ENCODE results near the gene C12orf50. TPM values are rescaled to one million over a fixed set of nuclear protein-coding genes. Genes with fewer than 3 reads are reported as not detected.

The C12orf50 gene
- polyA plus RNA-seq, 1 donor, result 0.04 TPM

GRCh38 chr12:87952850-87953249 lies 76.4 kb downstream of the C12orf50 start:
- no peaks in the 10 kb centered on the region for H3K4me1 ChIP-seq (ENCODE audit: control insufficient read depth, insufficient read depth, low read length)
- H3K36me3 ChIP-seq (ENCODE audit: control insufficient read depth, insufficient read depth, low read length), result no peaks in the 10 kb centered on the region
- H3K9me3 ChIP-seq (ENCODE audit: control insufficient read depth, low read depth, low read length), result no peaks in the 10 kb centered on the region
- DNase-seq, result no peak
- no peaks in the 10 kb centered on the region for H3K27me3 ChIP-seq (ENCODE audit: control insufficient read depth, insufficient read depth, low read length)
- WGBS (ENCODE audit: insufficient coverage, low lambda C conversion rate), result no CpG with 5 or more reads among the region's 5 CpGs
- H3K4me3 ChIP-seq (ENCODE audit: low read length), result no peak overlapping the region
- H3K27ac ChIP-seq (ENCODE audit: low read length), result no peak overlapping the region

GRCh38 chr12:87952223-87952622 lies 77.0 kb downstream of the C12orf50 start:
- H3K27me3 ChIP-seq (ENCODE audit: control insufficient read depth, insufficient read depth, low read length), result no peaks in the 10 kb centered on the region
- no peaks in the 10 kb centered on the region for H3K4me1 ChIP-seq (ENCODE audit: control insufficient read depth, insufficient read depth, low read length)
- no peak overlapping the region for H3K27ac ChIP-seq (ENCODE audit: low read length)
- WGBS (ENCODE audit: insufficient coverage, low lambda C conversion rate), result no CpG with 5 or more reads among the region's 2 CpGs
- no peaks in the 10 kb centered on the region for H3K9me3 ChIP-seq (ENCODE audit: control insufficient read depth, low read depth, low read length)
- no peak for DNase-seq
- no peak overlapping the region for H3K4me3 ChIP-seq (ENCODE audit: low read length)
- no peaks in the 10 kb centered on the region for H3K36me3 ChIP-seq (ENCODE audit: control insufficient read depth, insufficient read depth, low read length)

- Histone ChIP-seq H3K36me3 (ENCODE audit: control insufficient read depth, insufficient read depth, low read length) (no peaks in the 10 kb centered on the region), H3K27me3 (ENCODE audit: control insufficient read depth, insufficient read depth, low read length) (no peaks in the 10 kb centered on the region), H3K4me1 (ENCODE audit: control insufficient read depth, insufficient read depth, low read length) (no peaks in the 10 kb centered on the region), H3K9me3 (ENCODE audit: control insufficient read depth, low read depth, low read length) (no peaks in the 10 kb centered on the region), H3K27ac (ENCODE audit: low read length) (no peak overlapping the region), H3K4me3 (ENCODE audit: low read length) (no peak overlapping the region)
- WGBS (ENCODE audit: insufficient coverage, low lambda C conversion rate), result no CpG with 5 or more reads among the region's 3 CpGs
- DNase-seq, result no peak
These were observed 85.4 kb downstream of the C12orf50 start for GRCh38 chr12:87943762-87944161.

- 50% methylated on average over 1 of the region's 1 CpG for WGBS (ENCODE audit: insufficient coverage, low lambda C conversion rate)
- Histone ChIP-seq H3K4me1 (ENCODE audit: control insufficient read depth, insufficient read depth, low read length) (no peaks in the 10 kb centered on the region), H3K36me3 (ENCODE audit: control insufficient read depth, insufficient read depth, low read length) (no peaks in the 10 kb centered on the region)
These were observed 86.2 kb downstream of the C12orf50 start for GRCh38 chr12:87943023-87943422.

GRCh38 chr12:87939182-87939581 lies 90.0 kb downstream of the C12orf50 start:
- Histone ChIP-seq H3K4me1 (ENCODE audit: control insufficient read depth, insufficient read depth, low read length) (no peaks in the 10 kb centered on the region), H3K36me3 (ENCODE audit: control insufficient read depth, insufficient read depth, low read length) (no peaks in the 10 kb centered on the region), H3K27me3 (ENCODE audit: control insufficient read depth, insufficient read depth, low read length) (no peaks in the 10 kb centered on the region), H3K9me3 (ENCODE audit: control insufficient read depth, low read depth, low read length) (no peaks in the 10 kb centered on the region), H3K4me3 (ENCODE audit: low read length) (no peak overlapping the region), H3K27ac (ENCODE audit: low read length) (no peak overlapping the region)
- DNase-seq, result no peak

More at GRCh38 chr12:87943023-87943422, 86.2 kb downstream of the C12orf50 start:
- Histone ChIP-seq H3K27ac (ENCODE audit: low read length) (no peak overlapping the region), H3K9me3 (ENCODE audit: control insufficient read depth, low read depth, low read length) (no peaks in the 10 kb centered on the region), H3K4me3 (ENCODE audit: low read length) (no peak overlapping the region), H3K27me3 (ENCODE audit: control insufficient read depth, insufficient read depth, low read length) (no peaks in the 10 kb centered on the region)
- DNase-seq, result no peak

- Histone ChIP-seq H3K27me3 (ENCODE audit: control insufficient read depth, insufficient read depth, low read length) (no peaks in the 10 kb centered on the region), H3K36me3 (ENCODE audit: control insufficient read depth, insufficient read depth, low read length) (no peaks in the 10 kb centered on the region), H3K4me3 (ENCODE audit: low read length) (no peak overlapping the region), H3K27ac (ENCODE audit: low read length) (no peak overlapping the region), H3K4me1 (ENCODE audit: control insufficient read depth, insufficient read depth, low read length) (no peaks in the 10 kb centered on the region), H3K9me3 (ENCODE audit: control insufficient read depth, low read depth, low read length) (no peaks in the 10 kb centered on the region)
- DNase-seq, result no peak
These were observed 94.0 kb downstream of the C12orf50 start for GRCh38 chr12:87935216-87935615.

GRCh38 chr12:87933991-87934390 lies 95.2 kb downstream of the C12orf50 start:
- DNase-seq, result no peak
- Histone ChIP-seq H3K36me3 (ENCODE audit: control insufficient read depth, insufficient read depth, low read length) (no peaks in the 10 kb centered on the region), H3K4me3 (ENCODE audit: low read length) (no peak overlapping the region)

GRCh38 chr12:87931812-87932211 lies 97.4 kb downstream of the C12orf50 start:
- no peak for DNase-seq
- H3K36me3 ChIP-seq (ENCODE audit: control insufficient read depth, insufficient read depth, low read length), result no peaks in the 10 kb centered on the region
- no peak overlapping the region for H3K4me3 ChIP-seq (ENCODE audit: low read length)

More at GRCh38 chr12:87933991-87934390, 95.2 kb downstream of the C12orf50 start:
- no peak overlapping the region for H3K27ac ChIP-seq (ENCODE audit: low read length)
- H3K4me1 ChIP-seq (ENCODE audit: control insufficient read depth, insufficient read depth, low read length), result no peaks in the 10 kb centered on the region
- no peaks in the 10 kb centered on the region for H3K27me3 ChIP-seq (ENCODE audit: control insufficient read depth, insufficient read depth, low read length)
- no peaks in the 10 kb centered on the region for H3K9me3 ChIP-seq (ENCODE audit: control insufficient read depth, low read depth, low read length)

GRCh38 chr12:87930627-87931026 lies 98.6 kb downstream of the C12orf50 start:
- H3K4me1 ChIP-seq (ENCODE audit: control insufficient read depth, insufficient read depth, low read length), result no peaks in the 10 kb centered on the region
- WGBS (ENCODE audit: insufficient coverage, low lambda C conversion rate), result 80% methylated on average over 1 of the region's 1 CpG
- H3K9me3 ChIP-seq (ENCODE audit: control insufficient read depth, low read depth, low read length), result no peaks in the 10 kb centered on the region
- no peaks in the 10 kb centered on the region for H3K27me3 ChIP-seq (ENCODE audit: control insufficient read depth, insufficient read depth, low read length)
- no peaks in the 10 kb centered on the region for H3K36me3 ChIP-seq (ENCODE audit: control insufficient read depth, insufficient read depth, low read length)
- no peak for DNase-seq
- no peak overlapping the region for H3K4me3 ChIP-seq (ENCODE audit: low read length)
- no peak overlapping the region for H3K27ac ChIP-seq (ENCODE audit: low read length)

More at GRCh38 chr12:87931812-87932211, 97.4 kb downstream of the C12orf50 start:
- H3K4me1 ChIP-seq (ENCODE audit: control insufficient read depth, insufficient read depth, low read length), result no peaks in the 10 kb centered on the region
- 100% methylated on average over 1 of the region's 3 CpGs for WGBS (ENCODE audit: insufficient coverage, low lambda C conversion rate)
- H3K27ac ChIP-seq (ENCODE audit: low read length), result no peak overlapping the region
- no peaks in the 10 kb centered on the region for H3K9me3 ChIP-seq (ENCODE audit: control insufficient read depth, low read depth, low read length)
- no peaks in the 10 kb centered on the region for H3K27me3 ChIP-seq (ENCODE audit: control insufficient read depth, insufficient read depth, low read length)

Other genes with a start within 250 kb of the C12orf50 start
- 16.4 TPM for gene CEP290, start 112.7 kb upstream of the C12orf50 start, polyA plus RNA-seq
- 17.7 TPM for gene TMTC3, start 112.9 kb upstream of the C12orf50 start, polyA plus RNA-seq